ENCODE results near the gene CHRNA9.

CHRNA9 gene

DNA sequence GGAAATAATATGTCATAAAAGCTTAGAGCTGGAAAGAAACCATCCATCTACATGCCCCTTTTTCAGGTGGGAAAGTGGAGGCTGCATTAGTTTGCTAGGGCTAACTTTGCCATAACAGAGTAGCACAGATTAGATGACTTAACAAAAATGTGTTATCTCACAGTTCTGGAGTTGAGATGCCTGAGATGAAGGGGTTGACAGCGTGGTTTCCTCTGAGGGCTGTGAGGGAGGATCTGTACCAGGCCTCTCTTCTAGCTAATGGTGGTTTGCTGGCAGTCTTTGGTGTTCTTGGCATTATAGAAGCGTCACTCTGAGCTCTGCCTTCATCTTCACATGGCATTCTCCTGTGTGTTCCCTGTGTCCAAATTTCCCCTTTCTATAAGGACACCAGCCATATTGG, 2.4 kb downstream of the CHRNA9 start:
- DNase-seq (ENCODE audit: low read depth): peak; percentile 25

DNA sequence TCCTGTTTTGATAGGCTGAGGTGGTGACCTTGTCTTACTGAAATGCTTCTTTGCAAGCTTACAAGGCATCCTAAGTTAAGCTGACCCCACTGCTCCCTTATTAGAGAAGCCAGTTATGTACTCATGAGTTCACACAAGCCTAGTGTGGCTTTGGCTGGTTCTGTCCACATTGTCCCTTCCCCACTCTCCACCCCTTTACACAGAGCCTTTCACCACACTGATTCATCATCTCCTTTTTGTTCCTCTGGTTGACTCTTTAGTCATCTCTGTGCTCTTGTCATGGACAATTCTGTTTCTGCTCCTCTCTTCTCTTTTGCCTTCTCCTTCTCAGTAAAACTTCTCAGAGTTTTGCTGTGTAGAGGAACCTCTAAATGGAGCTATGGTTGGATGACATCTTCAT, 4.9 kb downstream of the CHRNA9 start:
- peak; percentile 33 for DNase-seq (ENCODE audit: low read depth)

DNA sequence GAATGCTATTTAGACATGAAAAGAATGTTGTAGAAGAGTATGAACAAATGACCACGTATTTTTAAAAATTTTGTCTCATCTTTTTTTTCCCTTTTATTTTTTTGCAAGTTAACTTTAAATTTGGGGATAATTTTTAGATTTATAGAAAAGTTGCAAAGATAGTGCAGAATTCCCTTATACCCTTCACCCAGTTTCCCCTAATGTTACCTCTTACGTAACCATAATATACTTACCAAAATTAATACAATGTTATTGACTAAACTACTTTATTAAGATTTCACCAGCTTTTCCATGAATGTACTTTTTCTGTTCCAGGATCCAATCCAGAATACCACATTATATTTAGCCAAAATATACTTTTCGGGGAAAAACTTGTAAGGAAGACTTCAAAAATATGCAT, 12.3 kb downstream of the CHRNA9 start:
- DNase-seq (ENCODE audit: low read depth): no peak

DNA sequence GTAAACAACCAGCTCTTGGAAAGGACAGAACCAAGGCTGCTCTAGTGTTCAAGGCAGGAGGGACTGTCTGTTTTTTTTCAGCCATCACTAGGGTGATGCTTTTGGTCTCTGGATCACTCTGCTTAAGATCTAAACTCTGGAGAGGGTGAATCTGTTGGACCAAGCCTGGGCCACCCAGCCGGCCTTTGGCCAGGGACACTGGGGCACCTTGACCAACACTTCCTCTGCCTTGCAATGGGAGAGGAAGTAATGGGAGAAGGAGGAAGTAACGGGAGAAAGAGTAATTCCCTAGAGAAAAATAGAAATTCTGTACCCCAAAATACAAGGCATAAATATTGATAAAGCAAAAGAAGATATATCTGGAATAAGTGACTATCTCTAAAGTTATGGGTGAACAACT, 12.9 kb downstream of the CHRNA9 start:
- DNase-seq (ENCODE audit: low read depth): no peak

DNA sequence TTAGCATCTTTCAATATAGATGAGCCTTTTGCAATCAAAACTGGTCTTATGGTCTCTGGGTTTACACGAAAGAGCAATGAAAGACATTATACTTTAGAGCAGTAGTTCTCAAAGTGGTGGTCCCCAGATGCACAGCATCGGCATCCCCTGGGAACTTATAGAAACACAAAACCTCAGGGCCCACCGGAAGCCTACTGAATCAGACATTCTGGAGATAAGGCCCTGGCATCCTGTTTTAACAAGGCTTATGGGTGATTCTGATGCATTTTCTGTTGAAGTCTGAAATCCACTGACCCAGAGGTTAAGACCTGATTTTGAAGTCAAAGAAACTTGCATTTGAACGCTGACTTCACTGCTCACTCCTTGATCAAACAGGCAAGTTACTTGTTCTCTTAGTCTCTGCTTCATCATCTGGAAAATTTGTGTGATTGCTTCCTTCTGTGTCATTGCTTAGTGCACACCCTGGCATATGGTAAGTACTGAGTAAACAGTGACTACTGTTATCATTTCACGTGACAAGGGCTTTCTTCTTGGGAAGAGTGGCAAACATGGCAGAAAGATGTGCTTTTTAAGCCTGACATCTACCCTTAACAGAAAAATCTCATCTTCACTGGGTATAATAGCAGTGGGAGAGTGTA, 14.5 kb downstream of the CHRNA9 start:
- peak; percentile 20 for DNase-seq (ENCODE audit: low read depth)

DNA sequence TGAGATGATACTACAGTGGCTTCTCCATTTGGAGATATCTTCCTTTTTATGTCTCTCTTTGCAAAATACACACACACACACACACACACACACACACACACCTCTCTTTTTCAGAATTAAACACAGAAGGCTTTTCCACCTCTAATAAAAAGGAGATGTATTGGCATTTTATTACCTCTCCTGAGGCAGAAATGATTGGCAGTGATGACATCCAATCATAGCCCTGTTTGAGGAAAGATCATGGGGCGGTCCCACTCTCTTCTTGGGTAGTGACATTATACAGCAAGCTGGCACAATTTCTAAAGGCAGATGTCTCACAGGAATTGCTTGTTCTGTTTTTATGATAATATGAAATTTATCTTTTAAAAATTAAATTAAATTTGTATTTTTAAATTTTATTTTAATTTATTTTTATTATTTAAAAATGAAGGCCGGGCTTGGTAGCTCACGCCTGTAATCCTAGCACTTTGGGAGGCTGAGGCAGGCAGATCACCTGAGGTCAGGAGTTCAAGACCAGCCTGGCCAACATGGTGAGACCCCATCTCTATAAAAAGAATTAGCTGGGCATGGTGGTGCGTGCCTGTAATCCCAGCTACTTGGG, 15.6 kb downstream of the CHRNA9 start:
- peak; percentile 18 for DNase-seq (ENCODE audit: low read depth)

DNA sequence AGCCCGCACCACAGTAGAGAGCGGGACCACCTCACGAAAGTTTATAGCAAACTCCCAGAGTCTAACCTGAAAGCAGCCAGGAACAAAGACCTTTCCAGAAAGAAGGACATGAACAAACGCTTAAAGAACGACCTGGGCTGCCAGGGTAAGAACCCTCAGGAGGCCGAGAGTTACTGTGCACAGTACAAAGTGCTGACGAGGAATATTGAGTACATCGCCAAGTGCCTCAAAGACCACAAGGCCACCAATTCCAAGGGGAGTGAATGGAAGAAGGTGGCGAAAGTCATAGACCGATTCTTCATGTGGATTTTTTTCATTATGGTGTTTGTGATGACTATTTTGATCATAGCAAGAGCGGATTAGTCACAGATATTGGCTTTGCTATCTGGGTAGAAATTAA, 19.0 kb downstream of the CHRNA9 start:
- no peak for DNase-seq (ENCODE audit: low read depth)

DNA sequence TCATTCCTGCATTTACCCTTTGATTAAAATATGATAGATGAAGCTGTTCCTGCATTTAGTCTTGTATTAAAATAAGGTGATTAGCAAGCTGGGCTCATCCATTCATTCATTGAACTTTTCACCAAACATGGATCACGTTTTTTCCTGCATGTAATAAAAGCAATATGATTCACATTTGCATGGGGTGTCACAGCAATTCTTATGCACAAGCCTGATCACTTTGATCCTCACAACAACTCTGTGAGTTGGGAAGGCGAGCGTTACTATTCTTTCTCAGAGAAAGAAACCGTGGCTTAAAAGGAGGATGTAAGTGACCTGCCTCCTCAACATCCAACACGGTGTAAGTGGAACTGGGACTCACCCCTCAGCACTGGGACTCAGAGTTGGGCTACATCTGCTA, 20.0 kb downstream of the CHRNA9 start:
- no peak for DNase-seq (ENCODE audit: low read depth)

DNA sequence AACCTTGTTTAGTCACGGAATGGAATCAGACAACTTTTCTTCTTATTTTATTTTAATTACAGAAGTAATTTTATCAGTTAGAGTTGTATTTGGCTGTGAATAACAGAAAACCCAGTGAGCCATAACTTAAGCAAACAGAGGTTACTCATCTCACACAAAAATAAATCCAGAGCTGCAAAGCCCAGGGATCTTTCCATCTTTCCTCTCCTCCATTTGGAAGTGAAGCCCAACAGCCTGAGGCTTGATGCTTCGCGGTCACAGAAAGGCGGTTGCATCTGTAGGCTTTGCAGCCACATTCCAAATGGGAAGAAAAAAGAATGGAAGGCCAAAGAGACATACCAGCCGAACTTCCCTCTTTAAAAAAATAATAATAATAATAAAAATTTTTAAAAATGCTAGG, 22.6 kb downstream of the CHRNA9 start:
- no peak for DNase-seq (ENCODE audit: low read depth)

DNA sequence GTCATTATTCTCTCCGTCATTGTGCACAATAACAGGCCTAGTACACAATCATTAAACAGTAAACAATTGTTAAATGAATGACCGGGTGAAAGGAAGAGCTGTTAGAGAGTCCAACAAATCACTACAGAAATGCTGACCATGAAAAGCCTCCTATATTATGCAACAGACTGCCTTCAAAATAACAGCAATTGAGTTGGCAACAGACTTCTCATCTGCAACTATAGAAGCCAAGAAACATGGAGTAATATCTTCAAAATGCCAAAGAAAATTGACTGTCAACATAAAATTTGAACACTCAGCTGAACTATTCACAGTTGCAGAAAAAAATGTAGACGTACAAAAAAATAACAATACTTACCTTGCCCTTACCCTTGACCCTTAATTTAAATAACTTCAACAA, 26.2 kb downstream of the CHRNA9 start:
- DNase-seq (ENCODE audit: low read depth): no peak

DNA sequence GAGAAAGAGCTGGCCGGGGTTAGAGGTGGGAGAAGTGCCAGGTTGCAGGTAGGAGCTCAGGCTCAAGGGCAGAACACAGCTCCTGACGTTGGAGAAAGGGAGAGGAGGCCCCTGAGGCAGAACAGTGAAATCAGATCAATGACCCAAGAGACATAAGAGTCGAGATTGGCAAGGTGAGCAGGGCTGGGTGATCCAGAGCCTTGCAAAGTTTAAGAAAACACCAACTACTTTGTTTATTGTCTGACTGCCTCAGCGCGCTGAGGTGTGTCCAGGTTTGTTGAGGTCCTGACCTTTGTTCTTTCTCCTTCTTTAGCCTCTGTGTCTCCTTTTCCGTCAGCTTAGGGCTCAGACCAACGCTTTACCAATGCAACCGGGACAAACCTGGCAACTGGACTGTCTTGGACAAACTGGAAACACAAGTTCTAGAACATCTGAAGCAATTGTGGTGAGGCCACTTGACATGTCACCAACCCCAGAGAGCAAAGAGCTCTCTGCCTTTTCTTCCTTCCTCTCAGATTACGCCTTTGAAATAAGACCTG, 28.3 kb downstream of the CHRNA9 start:
- no peak for DNase-seq (ENCODE audit: low read depth)

DNA sequence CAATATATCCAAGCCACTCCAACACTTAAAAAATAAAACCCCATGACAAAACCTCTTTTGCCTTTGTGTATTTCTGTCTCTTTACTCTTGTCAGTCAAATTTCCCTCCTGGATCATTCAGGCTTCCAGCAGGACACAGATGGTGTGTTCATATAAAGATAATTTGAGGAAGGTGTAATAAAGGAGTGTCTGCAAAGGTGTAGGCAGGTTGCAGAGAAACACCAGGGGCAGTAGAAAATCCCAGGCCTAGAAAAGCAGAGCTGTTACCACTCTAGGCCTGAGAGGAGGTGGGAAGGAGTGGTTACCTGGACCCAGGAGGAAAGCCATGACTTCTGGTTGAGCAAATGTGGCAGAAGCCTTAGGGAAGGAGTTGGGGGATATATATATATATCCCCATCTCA, 28.8 kb downstream of the CHRNA9 start:
- no peak for DNase-seq (ENCODE audit: low read depth)

DNA sequence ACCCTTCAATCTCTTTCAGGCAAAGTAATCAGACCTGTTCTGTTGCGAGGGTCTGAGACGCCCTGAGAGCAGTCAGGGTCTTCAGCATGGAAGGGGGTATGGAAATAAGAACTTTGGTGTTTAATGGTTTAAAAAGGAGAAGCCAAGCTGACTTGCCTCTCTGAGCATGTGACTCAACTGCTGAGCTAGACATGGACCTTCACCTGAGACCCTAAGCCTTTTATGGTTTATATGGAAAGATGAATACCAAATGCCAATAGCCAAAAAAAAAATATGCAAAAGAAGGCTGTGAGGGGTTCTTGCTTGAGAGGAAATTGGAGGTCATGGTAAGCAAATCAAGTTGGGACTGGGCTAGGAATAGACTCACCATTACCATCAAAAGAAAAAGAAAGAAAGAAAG, 30.6 kb downstream of the CHRNA9 start:
- DNase-seq (ENCODE audit: low read depth): no peak

DNA sequence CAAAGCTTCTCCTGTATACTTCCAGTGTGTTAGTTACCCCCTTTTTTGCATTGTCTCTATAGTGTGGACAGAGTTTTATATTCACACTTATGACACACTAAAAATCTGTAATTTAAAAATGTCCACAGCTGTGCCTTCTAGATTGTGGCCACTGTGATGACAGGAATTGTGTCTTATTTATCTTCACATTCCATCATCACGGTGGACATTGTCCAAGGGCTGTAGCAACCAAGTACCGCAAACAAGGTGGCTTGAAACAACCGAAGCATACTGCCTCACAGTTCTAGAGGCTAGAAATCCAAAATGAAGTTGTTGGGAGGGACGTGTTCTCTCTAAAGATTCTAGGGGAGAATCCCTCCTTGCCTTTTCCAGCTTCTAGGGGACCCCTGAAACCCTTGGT, 32.3 kb downstream of the CHRNA9 start:
- no peak for DNase-seq (ENCODE audit: low read depth)

DNA sequence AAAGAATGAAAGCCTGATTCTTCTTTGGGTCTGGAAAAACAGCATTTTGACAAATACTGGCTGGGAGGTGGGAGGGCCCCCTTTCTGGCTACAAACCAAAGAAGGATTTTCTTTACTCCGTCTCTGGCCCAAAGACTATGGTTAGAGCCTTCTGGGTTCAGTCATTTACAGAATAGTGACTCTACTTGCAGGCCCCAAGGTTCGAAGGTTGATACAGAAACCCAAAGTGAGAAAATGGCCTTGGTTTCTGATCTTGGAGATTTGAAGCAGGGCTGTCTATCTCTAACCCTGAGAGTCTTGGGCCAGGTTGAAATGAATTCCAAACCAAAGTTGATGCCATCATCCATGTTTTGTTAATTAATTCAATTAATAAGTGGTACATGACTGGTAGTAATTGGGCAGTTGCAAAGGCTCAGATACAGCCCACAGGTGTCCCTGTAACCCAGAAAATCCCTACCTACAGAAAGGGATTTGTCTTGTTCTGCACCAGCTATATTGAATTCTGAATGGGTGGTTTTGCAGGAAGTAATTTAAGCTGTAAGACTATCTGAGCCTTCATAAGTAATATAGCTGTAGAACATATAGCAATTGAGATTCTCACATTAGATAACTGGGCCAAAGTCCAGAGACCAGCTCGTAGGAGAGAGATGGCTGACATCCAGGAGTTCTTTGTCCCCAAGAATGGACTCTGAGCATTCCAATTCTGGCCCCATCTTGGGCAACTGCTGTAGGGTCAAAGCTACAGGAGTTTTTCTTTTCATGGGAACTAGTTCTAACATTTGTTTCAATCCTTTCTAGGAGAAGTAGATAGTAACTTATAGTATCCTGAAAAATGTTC, 34.5 kb downstream of the CHRNA9 start:
- DNase-seq (ENCODE audit: low read depth): no peak

DNA sequence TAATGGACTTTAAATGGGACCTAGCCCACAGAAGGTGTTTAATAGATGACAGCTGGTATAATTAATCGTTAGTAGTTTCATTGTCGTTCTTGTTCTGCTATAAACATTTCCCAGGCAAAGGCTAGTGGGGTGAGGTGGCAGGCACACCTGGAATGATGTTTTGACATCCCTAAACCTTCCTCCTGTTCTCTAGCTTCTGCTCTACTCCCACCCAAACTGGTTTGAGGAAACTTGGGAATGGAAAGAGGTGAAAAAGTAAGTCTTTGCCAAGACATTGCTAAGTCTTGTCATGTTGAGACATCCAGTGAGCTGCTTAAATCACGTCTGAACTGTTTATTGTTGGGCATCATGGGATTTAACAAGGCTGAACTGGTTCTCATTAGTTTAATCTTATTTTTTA, 37.5 kb downstream of the CHRNA9 start:
- no peak for DNase-seq (ENCODE audit: low read depth)

DNA sequence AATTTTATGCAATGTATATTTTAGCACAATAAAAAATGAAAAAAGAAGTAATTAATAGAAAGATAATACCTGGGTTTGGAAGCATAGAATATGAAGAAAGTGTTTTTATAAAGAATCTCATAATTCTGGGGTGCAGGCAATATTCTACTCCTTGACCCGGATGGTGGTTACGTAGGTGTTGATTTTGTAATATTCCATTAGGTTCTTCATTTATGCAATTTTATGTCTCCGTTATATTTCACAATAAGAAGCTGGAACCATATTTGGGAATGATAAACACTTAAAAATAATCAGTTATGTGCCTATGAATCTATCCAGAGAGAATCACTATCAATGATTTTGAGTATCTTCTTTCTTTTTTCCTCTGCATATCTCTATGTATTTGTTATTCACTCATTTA, 38.5 kb downstream of the CHRNA9 start:
- no peak for DNase-seq (ENCODE audit: low read depth)

DNA sequence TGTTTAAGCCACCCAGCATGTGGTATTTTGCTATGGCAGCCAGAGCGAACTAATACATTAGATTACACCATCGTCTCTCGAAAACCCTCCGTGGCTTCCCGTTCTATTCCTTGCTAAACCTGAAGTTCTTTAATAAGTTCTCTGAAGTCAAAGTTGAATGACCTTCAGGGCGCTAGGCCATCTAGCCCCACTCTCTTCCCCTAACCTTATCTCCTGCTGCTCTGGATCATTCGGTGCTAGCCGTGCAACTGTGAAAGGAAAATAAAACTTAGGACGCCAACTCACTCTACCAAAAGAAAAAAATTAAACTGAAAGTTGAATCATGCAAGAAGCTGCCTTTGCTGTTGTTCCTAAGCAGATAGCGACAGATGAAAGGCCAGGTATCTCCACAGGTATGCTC, 40.0 kb downstream of the CHRNA9 start:
- DNase-seq (ENCODE audit: low read depth): no peak

DNA sequence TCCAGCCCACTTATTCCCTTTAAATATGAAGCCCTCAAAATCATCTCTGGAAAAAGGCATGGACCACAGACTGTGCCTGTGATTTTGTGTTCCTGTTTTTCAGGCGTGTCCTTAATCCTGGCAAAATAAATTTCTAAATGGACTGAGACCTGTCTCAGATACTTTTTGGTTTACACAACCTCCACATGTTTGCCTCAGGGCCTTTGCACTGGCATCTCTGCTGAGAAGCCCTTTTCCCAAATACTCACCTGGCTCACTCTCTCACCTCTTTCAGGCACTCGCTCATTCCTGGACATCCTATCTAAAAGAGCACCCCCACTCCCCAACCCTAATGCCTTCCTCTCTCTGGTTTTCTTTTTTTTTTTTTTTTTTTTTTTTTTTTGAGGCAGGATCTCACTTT, 40.5 kb downstream of the CHRNA9 start:
- no peak for DNase-seq (ENCODE audit: low read depth)

DNA sequence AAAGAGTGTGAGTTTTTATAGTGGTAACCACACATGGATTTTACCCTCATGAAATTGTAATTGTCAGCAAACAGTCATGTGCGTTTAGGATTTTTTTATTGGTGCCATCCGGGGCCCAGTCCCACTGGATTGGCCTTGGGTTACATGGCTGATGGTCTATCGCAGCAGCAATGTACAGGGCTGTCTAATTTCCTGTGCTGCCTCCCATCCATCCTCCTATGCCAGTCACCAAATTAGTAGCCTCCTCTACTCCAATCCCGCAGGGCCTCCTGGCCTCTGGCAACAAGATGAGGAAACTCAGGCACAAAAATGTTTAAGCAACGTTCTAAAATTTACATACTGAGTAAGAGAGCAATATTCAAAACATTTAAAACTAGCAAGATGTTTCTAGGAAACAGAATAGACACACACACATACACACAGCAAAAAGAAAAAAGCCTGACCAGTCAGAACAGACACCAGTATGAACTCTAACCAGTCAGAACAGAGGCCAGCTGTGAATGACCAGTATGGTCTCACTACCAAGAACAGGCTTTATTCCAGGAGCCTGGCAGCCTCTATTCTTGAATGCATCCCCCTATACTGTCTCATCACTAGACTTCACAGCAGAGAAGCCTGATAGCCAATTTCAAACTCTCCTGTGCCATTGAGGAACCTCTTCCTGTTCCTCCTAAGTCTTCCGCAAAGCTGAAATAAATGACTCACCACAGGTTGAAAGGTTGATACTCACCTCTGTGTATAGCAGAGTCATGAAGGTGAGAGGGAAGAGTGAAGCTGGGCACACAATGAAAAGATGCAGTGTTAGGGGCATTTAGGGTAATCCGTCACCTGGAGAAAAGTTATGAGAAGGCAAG, 42.6 kb downstream of the CHRNA9 start:
- DNase-seq (ENCODE audit: low read depth): peak; percentile 53

DNA sequence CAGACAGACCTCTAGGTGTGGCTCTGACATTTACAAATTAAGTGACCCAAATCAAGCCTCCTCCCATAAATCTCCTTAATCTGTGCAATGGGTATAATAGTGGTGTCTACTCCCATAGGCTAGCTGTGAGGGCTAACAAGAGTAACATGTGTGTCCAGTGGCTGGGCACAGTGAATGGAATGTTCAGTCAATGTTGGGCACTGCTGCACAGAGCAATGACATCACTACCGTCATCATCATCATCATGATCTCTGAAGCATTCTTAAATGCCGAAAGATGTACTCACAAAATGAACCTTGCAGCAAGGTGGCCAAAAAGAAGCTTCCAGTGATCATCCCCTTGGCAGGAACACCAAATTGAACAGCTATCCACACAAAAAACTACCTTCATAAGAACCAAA, 43.5 kb downstream of the CHRNA9 start:
- peak; percentile 5 for DNase-seq (ENCODE audit: low read depth)

DNA sequence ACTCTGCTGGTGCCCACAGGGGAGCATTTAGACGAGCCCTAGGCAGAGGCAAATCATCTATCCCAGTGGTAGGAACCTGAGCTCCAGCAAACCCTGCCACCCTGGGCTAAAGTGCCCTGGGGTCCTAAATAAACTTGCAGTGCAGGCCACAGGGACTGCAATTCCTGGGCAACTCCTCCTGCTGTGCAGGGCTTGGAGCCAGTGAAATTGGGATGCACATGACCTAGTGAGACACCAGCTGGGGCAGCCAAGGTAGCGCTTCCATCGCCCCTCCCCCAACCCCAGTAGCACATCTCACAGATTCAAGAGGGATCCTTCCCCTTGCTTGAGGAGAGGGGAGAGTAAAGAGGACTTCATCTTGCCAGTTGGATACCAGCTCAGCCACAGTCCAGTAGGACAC, 44.1 kb downstream of the CHRNA9 start:
- no peak for DNase-seq (ENCODE audit: low read depth)
